H9 (cell line): ENCODE results near the gene DCAF4. TPM values are rescaled to one million over a fixed set of nuclear protein-coding genes. Genes with fewer than 3 reads are reported as not detected.
"Not testable (repeated sequence)": the region's sequence is repeated elsewhere in the genome, so short reads cannot be mapped to it uniquely, and the experiment has no call there.

ENCODE experiments used
- DNase-seq: peaks from one replicate; pipeline ENCODE4 v3.0.0-alpha.2; 2017
- H2AFZ ChIP-seq: one replicate; pipeline ENCODE4 v1.6.1; 2013; ENCODE audit warnings: mild to moderate bottlenecking, low read length, control low read depth, moderate library complexity
- H2AK5ac ChIP-seq: 2 replicates; pipeline ENCODE4 v1.6.1; 2013; ENCODE audit warnings: low read length, control low read depth, mixed read lengths; ENCODE audit not compliant: insufficient read length
- H2BK120ac ChIP-seq: one replicate; pipeline ENCODE4 v1.6.1; 2013; ENCODE audit warnings: low read depth, mild to moderate bottlenecking, low read length, control low read depth, inconsistent platforms; ENCODE audit not compliant: poor library complexity, severe bottlenecking
- H2BK12ac ChIP-seq: 2 replicates; pipeline ENCODE4 v1.6.1; 2013; ENCODE audit warnings: low read length, control low read depth, mixed read lengths, low read depth; ENCODE audit not compliant: insufficient read length
- H2BK15ac ChIP-seq: 2 replicates; pipeline ENCODE4 v1.6.1; 2013; ENCODE audit warnings: low read depth, low read length, control low read depth
- H2BK20ac ChIP-seq: one replicate; pipeline ENCODE4 v1.6.1; 2013; ENCODE audit warnings: low read depth, mild to moderate bottlenecking, low read length, control low read depth, inconsistent platforms; ENCODE audit not compliant: poor library complexity, severe bottlenecking
- H2BK5ac ChIP-seq: 2 replicates; pipeline ENCODE4 v1.6.1; 2013; ENCODE audit warnings: low read length, control low read depth, mixed read lengths; ENCODE audit not compliant: insufficient read length
- H3K14ac ChIP-seq: 2 replicates; pipeline ENCODE4 v1.6.1; 2013; ENCODE audit warnings: low read length, control low read depth; ENCODE audit not compliant: insufficient read depth
- H3K18ac ChIP-seq: 2 replicates; pipeline ENCODE4 v1.6.1; 2013; ENCODE audit warnings: low read depth, mild to moderate bottlenecking, mixed read lengths, low read length, control low read depth; ENCODE audit not compliant: insufficient read length
- H3K23ac ChIP-seq: 2 replicates; pipeline ENCODE4 v1.6.1; 2013; ENCODE audit warnings: low read length, control low read depth, mixed read lengths, low read depth; ENCODE audit not compliant: insufficient read length
- H3K23me2 ChIP-seq: 2 replicates; pipeline ENCODE4 v1.6.1; 2013; ENCODE audit warnings: low read depth, mild to moderate bottlenecking, mixed read lengths, low read length, control low read depth; ENCODE audit not compliant: insufficient read length, poor library complexity, severe bottlenecking
- H3K27ac ChIP-seq: 2 replicates; pipeline ENCODE4 v1.5.1; 2013; ENCODE audit warnings: low read length, control low read depth, mixed read lengths, low read depth; ENCODE audit not compliant: insufficient read length
- H3K27me3 ChIP-seq: 2 replicates; pipeline ENCODE4 v1.6.1; 2013; ENCODE audit warnings: low read length, control low read depth, inconsistent platforms; ENCODE audit not compliant: insufficient read depth
- H3K4ac ChIP-seq: 2 replicates; pipeline ENCODE4 v1.6.1; 2013; ENCODE audit warnings: low read depth, mild to moderate bottlenecking, control low read depth, inconsistent platforms, low read length, moderate library complexity
- H3K4me1 ChIP-seq: 2 replicates; pipeline ENCODE4 v1.6.1; 2013; ENCODE audit warnings: low read length, control low read depth, inconsistent platforms; ENCODE audit not compliant: insufficient read depth
- H3K4me2 ChIP-seq: 2 replicates; pipeline ENCODE4 v1.6.1; 2013; ENCODE audit warnings: low read length, control low read depth, mixed read lengths; ENCODE audit not compliant: insufficient read length, insufficient read depth
- H3K56ac ChIP-seq: 2 replicates; pipeline ENCODE4 v1.6.1; 2013; ENCODE audit warnings: low read depth, mild to moderate bottlenecking, mixed read lengths, low read length, control low read depth; ENCODE audit not compliant: insufficient read length
- H3K79me1 ChIP-seq: 2 replicates; pipeline ENCODE4 v1.6.1; 2013; ENCODE audit warnings: low read depth, mild to moderate bottlenecking, moderate library complexity, low read length, control low read depth, inconsistent platforms; ENCODE audit not compliant: insufficient read depth, poor library complexity, severe bottlenecking
- H3K79me2 ChIP-seq: 2 replicates; pipeline ENCODE4 v1.6.1; 2013; ENCODE audit warnings: low read length, control low read depth, inconsistent platforms; ENCODE audit not compliant: insufficient read depth
- H3K9ac ChIP-seq: 2 replicates; pipeline ENCODE4 v1.6.1; 2013; ENCODE audit warnings: low read length, control low read depth, mixed read lengths; ENCODE audit not compliant: insufficient read length; ENCODE audit errors: extremely low read depth
- H3K9me3 ChIP-seq: one replicate; pipeline ENCODE4 v1.6.1; 2013; ENCODE audit warnings: low read depth, low read length, inconsistent platforms; ENCODE audit not compliant: control insufficient read depth
- H3T11ph ChIP-seq: one replicate; pipeline ENCODE4 v1.6.1; 2013; ENCODE audit warnings: mild to moderate bottlenecking, low read length, control low read depth, inconsistent platforms
- H4K20me1 ChIP-seq: one replicate; pipeline ENCODE4 v1.6.1; 2013; ENCODE audit not compliant: control insufficient read depth, insufficient read length, insufficient read depth
- H4K5ac ChIP-seq: 2 replicates; pipeline ENCODE4 v1.6.1; 2013; ENCODE audit warnings: low read depth, mild to moderate bottlenecking, mixed read lengths, low read length, control low read depth; ENCODE audit not compliant: insufficient read length
- H4K8ac ChIP-seq: replicated peaks from 2 replicates; pipeline ENCODE4 v1.6.1; 2013; ENCODE audit warnings: low read length, control low read depth, mixed read lengths, low read depth; ENCODE audit not compliant: insufficient read length
- H4K91ac ChIP-seq: 2 replicates; pipeline ENCODE4 v1.6.1; 2013; ENCODE audit warnings: low read depth, mild to moderate bottlenecking, moderate library complexity, mixed read lengths, low read length, control low read depth; ENCODE audit not compliant: insufficient read length
- H3K27ac Mint-ChIP-seq, 3 experiments: 2 replicates in 2 of 3; 3 replicates in 1 of 3; pipeline ENCODE4 v1.8.0; 2020 to 2021; ENCODE audit warnings: mixed read lengths in 3 of 3, mild to moderate bottlenecking in 1 of 3, moderate library complexity in 1 of 3
- H3K27me3 Mint-ChIP-seq: 2 replicates; pipeline ENCODE4 v1.8.0; 2021; ENCODE audit warnings: low read depth, mild to moderate bottlenecking, moderate library complexity, mixed read lengths
- H3K36me3 Mint-ChIP-seq, 3 experiments: 2 replicates in 2 of 3; 3 replicates in 1 of 3; pipeline ENCODE4 v1.8.0; 2020 to 2021; ENCODE audit warnings: low read depth in 3 of 3, mixed read lengths in 3 of 3; ENCODE audit not compliant: insufficient read depth in 1 of 3
- H3K4me1 Mint-ChIP-seq, 2 experiments: 2 replicates each; pipeline ENCODE4 v1.8.0; 2020; ENCODE audit warnings: mixed read lengths in 2 of 2
- H3K4me3 Mint-ChIP-seq, 2 experiments: 2 replicates in 1 of 2; 3 replicates in 1 of 2; pipeline ENCODE4 v1.8.0; 2020 to 2021; ENCODE audit warnings: mild to moderate bottlenecking in 2 of 2, mixed read lengths in 2 of 2, moderate library complexity in 1 of 2
- H3K9me3 Mint-ChIP-seq, 2 experiments: 2 replicates in 1 of 2; 3 replicates in 1 of 2; pipeline ENCODE4 v1.8.0; 2020; ENCODE audit warnings: mild to moderate bottlenecking in 2 of 2, mixed read lengths in 2 of 2, moderate library complexity in 1 of 2
- CTCF ChIP-seq: fragments of 200-600 bp; sonication (generic); conservative IDR thresholded peaks from 3 replicates; pipeline ENCODE4 v1.8.0; 2021; ENCODE audit warnings: antibody characterized with exemption, mild to moderate bottlenecking
- WGBS: extraction: QIAGEN DNeasy Blood & Tissue Kit; methylation state at CpG from one replicate; pipeline ENCODE4 v1.1.7; 2013; ENCODE audit warnings: missing lambda C conversion rate, low lambda C conversion rate, mixed read lengths; ENCODE audit not compliant: insufficient read length; ENCODE audit errors: extremely low coverage; 5-methylcytosine and 5-hydroxymethylcytosine counted together
- total RNA-seq: library from RNA; stranded (reverse); gene quantifications from 2 replicates; pipeline ENCODE4 v1.2.1, GENCODE V29; 2021

DCAF4 gene
- total RNA-seq, 1 experiment from 2014 or later = 32.0 TPM

- H3K23me2 ChIP-seq = no peaks in the 10 kb centered on the region
- H3K27me3 ChIP-seq = no peaks in the 10 kb centered on the region
- H3K4me2 ChIP-seq = no peak overlapping the region
- H2BK120ac ChIP-seq = no peak overlapping the region
- no peak overlapping the region for H3K14ac ChIP-seq
- H4K5ac ChIP-seq = no peak overlapping the region
- no peak overlapping the region for H3K9ac ChIP-seq
- no CpG with 5 or more reads among the region's 15 CpGs for WGBS
- H4K20me1 ChIP-seq = no peaks in the 10 kb centered on the region
- no peak for TF ChIP-seq CTCF
- H4K8ac ChIP-seq = no peak overlapping the region
- Mint-ChIP-seq H3K36me3 (peaks cover 7 to 73% (median 24%) of the 10 kb centered on the region in 3 experiments), H3K4me1 (peaks cover 0 to 3% of the 10 kb centered on the region in 2 experiments; a peak in 1 of 4 replicates), H3K27ac (no peak overlapping the region), H3K9me3 (no peaks in the 10 kb centered on the region; a peak in 2 of 5 replicates), H3K4me3 (no peak overlapping the region), H3K27me3 (peaks cover 3% of the 10 kb centered on the region; the same call in 1 of the 2 replicates)
- no peaks in the 10 kb centered on the region for H3K9me3 ChIP-seq
- no peak overlapping the region for H3K18ac ChIP-seq
- no peak overlapping the region for H3K23ac ChIP-seq
- H3K27ac ChIP-seq = no peak overlapping the region
- H4K91ac ChIP-seq = no peak overlapping the region
- H2BK20ac ChIP-seq = no peak overlapping the region
- no peak overlapping the region for H3K4ac ChIP-seq
- no peaks in the 10 kb centered on the region for H3K79me1 ChIP-seq
- DNase-seq = no peak
- H3K56ac ChIP-seq = no peak overlapping the region
- H3K79me2 ChIP-seq = no peaks in the 10 kb centered on the region
- no peak overlapping the region for H2BK15ac ChIP-seq
- H3T11ph ChIP-seq = no peak overlapping the region
- H2BK5ac ChIP-seq = no peak overlapping the region
- no peak overlapping the region for H2AK5ac ChIP-seq
- H2AFZ ChIP-seq = no peak overlapping the region
- H2BK12ac ChIP-seq = no peak overlapping the region
- H3K4me1 ChIP-seq = no peaks in the 10 kb centered on the region
Measured at GRCh38 chr14:72958548-72958947, 32.3 kb downstream of the DCAF4 start.

- not testable (repeated sequence) for H2AK5ac ChIP-seq, H4K5ac ChIP-seq, H2BK5ac ChIP-seq, H3K23me2 ChIP-seq, H3K27me3 Mint-ChIP-seq, H3K9ac ChIP-seq, H3K14ac ChIP-seq, H3K23ac ChIP-seq, DNase-seq, H3K9me3 ChIP-seq, H3K4ac ChIP-seq, H2BK20ac ChIP-seq, H3T11ph ChIP-seq, H3K27ac Mint-ChIP-seq, H3K79me2 ChIP-seq, H4K8ac ChIP-seq, H3K56ac ChIP-seq, H3K79me1 ChIP-seq, H4K91ac ChIP-seq, H3K4me2 ChIP-seq, H4K20me1 ChIP-seq, H3K27me3 ChIP-seq, H3K9me3 Mint-ChIP-seq, H3K27ac ChIP-seq, H2AFZ ChIP-seq, H2BK120ac ChIP-seq, H3K4me3 Mint-ChIP-seq, H3K18ac ChIP-seq, H3K4me1 ChIP-seq, H3K4me1 Mint-ChIP-seq, H2BK12ac ChIP-seq, H2BK15ac ChIP-seq
- H3K36me3 Mint-ChIP-seq = peaks cover 7 to 53% (median 20%) of the 10 kb centered on the region in 3 experiments
- no CpG with 5 or more reads among the region's 4 CpGs for WGBS
Measured at GRCh38 chr14:72961016-72961415, 34.8 kb downstream of the DCAF4 start.
